DMS79 (cell line): ENCODE data around the gene WASHC4.
"Not testable (repeated sequence)": the region's sequence is repeated elsewhere in the genome, so short reads cannot be mapped to it uniquely, and the experiment has no call there.

ENCODE experiments used
- DNase-seq: peaks from one replicate; lab custom pipeline; 2025; lab: John Stamatoyannopoulos, UW

The WASHC4 gene

DNA sequence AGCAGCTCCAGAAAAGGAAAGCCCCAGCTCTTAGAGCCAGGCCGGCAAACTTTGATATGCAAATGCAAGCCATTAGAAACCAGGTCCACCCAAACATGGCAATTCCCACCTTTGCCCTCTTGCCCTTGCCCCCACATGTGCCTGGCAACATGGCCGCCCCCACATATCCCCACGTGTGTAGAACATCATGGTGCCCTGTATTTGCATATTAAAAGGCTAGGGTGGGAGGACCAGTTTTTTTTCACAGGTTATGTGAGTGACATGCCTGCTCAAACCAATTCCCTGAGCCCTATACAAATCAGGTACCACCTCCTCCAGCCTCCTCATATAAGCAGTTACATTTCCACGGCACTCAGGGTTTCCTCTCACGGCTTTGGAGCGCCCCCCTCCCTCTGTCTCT, 17.2 kb upstream of the WASHC4 start:
- no peak for DNase-seq

DNA sequence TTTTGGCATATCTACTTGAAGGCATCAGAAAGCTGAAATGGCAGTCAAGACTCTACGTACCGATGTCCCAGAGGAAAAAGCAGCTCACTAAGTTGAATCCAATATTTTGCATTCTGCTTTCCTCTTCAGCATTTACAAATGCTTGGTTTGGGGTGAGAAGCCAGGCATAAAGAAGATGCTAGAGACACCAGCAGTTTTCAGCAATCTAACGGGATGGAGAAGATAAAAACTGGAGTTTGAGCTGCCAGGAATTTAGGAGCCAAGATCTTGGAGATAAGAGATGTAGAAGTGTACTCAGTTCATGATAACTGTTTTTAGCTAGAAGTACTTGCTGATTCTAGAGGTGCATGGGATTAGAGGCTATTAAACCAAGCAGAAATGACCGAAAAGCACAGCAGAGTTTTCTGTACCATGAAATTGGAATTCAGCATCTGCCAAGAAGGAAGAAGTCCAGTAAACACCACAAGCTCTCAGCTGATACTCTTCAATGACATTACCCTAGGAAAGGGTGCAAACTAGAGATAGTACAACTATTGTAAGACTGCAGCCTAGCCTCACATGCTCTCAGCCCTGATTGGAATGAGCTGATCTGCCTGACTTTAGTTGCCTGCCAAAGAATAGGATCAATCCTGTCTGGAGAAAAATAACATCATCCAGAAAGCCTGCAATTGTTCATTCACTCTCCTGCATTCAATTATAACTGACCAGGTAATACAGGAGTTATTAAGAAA, 15.9 kb upstream of the WASHC4 start:
- DNase-seq, result no peak

- no peak for DNase-seq
Observed at GRCh38 chr12:105092336-105092735, 15.2 kb upstream of the WASHC4 start.

GRCh38 chr12:105095338-105095737, 12.2 kb upstream of the WASHC4 start:
- not testable (repeated sequence) for DNase-seq

GRCh38 chr12:105099356-105099755, 8.2 kb upstream of the WASHC4 start:
- DNase-seq, result no peak

DNA sequence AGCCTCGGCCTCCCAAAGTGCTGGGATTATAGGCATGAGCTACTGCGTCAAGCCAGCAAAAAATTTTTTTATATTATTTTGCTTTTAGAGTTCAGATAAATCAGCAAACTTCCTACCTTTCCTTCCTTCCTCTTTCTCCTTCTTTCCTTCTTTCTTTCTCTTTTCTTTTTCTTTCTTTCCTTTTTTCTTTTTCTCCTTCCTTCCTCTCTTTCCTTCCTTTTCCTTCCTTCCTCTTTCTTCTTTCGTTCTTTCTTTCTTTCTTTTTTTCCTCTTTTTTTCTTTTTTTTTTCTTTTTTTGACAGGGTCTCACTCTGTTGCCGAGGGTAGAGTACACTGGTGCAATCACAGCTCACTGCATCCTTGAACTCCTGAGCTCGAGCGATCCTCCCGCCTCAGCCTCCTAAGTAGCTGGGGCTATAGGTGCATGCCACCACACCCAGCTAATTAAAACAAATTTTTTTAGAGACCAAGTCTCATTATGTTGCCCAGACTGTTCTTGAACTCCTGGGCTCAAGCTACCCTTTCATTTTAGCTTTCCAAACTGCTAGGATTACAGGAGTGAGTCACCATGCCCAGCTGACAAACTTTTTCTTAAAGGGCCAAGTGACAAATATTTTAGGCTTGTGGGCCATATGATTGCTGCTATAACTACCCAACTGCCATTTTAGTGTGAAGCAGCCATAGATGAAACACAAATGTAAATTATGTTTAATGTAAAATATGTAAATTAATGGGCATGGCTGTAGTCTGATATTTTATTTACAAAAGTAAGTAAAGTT, 7.1 kb upstream of the WASHC4 start:
- DNase-seq, result no peak

DNA sequence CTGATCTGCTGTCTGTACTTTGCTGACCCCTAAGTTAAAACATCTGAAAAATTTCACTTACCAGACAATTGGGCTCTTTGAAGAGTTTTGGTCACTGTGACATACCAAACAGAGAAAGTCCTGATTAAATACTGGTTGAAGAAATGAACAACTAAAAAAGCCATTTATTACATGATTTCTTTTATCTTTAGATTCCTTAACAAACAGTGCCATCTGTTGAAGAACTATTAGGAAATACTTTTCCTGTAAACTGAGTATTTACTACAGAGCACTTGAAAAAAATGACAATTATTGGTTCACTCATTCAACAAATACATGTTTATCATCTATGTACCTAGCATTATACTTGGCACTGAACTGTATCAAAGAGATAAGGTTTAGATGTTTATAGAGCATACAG, 6.5 kb upstream of the WASHC4 start:
- DNase-seq, result no peak

GRCh38 chr12:105102673-105103072, 4.9 kb upstream of the WASHC4 start:
- DNase-seq, result no peak

- no peak for DNase-seq
Observed at GRCh38 chr12:105104762-105105161, 2.8 kb upstream of the WASHC4 start.

DNA sequence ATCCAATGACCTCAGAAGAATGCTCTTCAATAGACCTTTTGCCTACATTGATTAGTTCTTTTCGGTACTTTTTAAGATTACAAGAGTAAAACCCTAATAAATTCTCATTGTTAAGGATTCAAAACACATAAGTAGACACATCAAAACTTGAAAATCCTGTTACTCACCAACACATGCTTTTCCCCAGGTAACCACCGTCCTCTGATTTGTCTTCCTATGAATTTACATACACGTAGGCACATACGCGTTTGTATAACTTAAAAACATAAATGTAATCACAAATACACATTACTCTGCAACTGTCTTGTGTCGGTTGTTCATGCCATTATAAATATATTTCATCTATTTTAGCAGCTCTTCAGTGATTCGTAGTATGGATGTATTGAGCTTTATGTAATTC, 910 bp upstream of the WASHC4 start:
- no peak for DNase-seq

- DNase-seq, result peak; percentile 44
Observed at GRCh38 chr12:105107171-105107493, 399 bp upstream of the WASHC4 start.

GRCh38 chr12:105109465-105110212, 2.1 kb downstream of the WASHC4 start:
- DNase-seq, result no peak

- no peak for DNase-seq
Observed at GRCh38 chr12:105110851-105111250, 3.3 kb downstream of the WASHC4 start.

DNA sequence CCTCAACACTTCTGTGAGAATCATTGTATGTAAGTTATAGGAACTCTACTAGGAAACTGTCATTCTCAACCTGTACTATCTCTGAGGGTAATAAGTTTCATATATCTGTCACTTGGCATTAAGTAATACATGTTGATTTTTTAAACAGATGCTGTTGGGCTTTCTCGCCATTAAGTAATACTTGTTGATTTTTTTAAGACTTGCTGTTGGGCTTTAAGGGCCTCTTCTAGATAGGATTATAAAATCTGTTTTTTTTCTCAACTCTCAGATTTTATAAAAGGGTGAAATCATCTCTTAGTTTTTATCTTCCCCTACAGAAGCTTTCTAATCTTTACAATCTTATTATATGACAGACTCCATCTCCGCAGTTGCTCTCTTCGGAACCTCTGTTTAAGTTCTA, 5.6 kb downstream of the WASHC4 start:
- DNase-seq, result no peak

DNA sequence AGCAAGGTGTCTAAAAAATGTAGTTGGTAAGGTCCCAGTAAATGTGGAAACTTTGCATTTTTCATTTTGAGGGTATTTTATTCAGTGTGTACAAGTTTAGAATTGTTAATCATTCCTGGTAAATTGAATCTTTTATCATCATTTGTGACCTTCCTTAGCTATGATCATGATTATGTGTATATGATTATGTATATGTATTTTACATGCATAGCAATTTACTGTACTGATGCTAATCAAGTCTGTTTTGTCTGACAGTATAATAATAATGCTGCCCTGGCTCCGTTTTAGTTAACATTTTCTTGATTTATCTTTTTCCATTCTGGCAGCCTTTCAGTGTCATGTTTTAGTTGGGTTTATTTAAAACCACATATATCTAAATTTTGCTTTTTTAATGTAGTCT, 9.4 kb downstream of the WASHC4 start:
- no peak for DNase-seq

GRCh38 chr12:105120551-105120950, 13.0 kb downstream of the WASHC4 start:
- no peak for DNase-seq

DNA sequence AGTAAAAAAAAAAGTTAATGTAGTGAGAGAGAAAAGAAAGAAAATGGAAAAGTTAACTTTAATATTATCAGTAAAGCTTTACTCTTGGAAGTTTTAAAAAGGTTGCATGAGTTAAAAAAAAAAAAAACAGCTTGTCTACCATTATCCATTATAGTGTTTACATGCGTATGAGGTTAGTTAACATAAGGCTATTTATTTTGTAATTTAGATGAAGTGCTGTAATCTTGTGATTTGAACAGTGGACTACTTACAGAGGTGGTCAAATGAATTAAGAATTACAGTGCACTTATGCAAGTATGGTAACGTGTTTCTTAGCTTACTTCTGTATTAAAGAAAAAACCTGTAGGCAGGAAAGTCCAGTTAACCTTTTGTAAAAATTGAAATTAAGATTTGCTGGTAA, 30.7 kb downstream of the WASHC4 start:
- no peak for DNase-seq

- DNase-seq, result no peak
Observed at GRCh38 chr12:105141320-105141922, 33.9 kb downstream of the WASHC4 start.

- no peak for DNase-seq
Observed at GRCh38 chr12:105142259-105142658, 34.7 kb downstream of the WASHC4 start.

DNA sequence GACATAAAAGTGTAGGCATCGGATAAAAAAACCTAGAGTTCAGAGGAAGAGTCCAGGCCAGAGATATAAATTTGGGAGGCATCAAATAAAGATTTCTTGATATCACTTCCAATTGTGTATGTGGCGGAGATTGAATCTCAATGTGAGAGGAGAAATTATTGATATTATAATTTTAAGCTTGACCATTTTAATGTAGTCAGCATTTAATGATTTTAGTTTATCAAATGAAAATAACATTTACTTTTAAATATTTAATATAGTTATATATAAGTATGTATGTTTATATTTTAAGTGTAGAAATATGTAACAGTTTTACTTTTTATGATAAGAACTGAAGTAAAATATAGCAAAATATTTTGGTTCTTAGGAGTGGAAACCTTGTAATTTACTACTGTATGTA, 48.7 kb downstream of the WASHC4 start:
- no peak for DNase-seq

DNA sequence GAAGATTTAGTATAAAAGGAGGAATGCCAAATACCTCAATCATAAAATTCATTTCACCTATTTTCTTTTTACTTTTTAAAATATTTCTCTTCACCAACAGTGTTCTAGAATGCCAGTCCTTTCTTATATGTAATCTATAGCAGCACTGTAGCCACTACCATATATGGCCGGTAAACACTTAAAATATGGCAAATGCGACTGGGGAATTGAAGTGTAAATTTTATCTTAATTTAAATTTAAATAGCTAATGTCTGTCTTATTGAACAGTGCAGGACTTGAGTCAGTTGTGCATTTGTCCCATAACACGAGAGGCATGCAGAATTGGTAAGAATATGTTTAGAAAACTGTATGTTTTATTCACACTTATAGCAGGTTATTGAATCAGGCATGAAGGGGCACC, 50.1 kb downstream of the WASHC4 start:
- no peak for DNase-seq

- no peak for DNase-seq
Observed at GRCh38 chr12:105158876-105159275, 51.3 kb downstream of the WASHC4 start.

DNA sequence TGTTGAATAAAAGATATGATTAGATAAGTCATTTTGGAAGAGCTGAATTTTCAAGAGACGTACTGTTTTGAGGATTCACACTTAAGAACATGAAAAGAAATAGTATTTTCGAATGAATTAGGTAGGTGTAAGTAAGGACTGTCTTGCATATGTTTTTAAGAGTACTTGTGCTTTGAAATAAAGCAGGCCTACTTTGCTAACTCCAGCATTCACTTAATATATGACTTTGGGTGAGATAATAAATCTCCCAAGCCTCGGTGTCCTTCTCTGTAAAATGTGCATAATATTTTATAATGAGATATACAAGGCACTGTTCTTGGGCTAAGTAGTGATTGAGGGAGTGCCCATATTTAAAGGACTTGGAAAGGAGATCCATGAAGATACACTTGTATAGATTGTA, 54.6 kb downstream of the WASHC4 start:
- DNase-seq, result no peak
